ENCODE results near the gene RAB1B. TPM values are rescaled to one million over a fixed set of nuclear protein-coding genes. Genes with fewer than 3 reads are reported as not detected.
"Not testable (repeated sequence)": the region's sequence is repeated elsewhere in the genome, so short reads cannot be mapped to it uniquely, and the experiment has no call there.

Gene RAB1B
- polyA plus RNA-seq, 3 donors from 2014 or later: 22.9 to 33.2 (median 25.8) TPM

DNA sequence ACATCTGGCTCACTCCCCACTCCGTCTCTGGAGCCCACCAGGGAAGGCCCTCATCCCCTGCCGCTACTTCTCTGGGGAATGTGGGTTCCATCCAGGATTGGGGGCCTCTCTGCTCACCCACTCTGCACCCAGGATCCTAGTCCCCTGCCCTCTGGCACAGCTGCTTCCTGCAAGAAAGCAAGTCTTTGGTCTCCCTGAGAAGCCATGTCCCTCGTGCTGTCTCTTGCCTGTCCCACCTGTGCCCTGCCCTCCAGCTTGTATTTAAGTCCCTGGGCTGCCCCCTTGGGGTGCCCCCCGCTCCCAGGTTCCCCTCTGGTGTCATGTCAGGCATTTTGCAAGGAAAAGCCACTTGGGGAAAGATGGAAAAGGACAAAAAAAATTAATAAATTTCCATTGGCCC, 8.6 kb downstream of the RAB1B start:
- DNase-seq: peak in 1 of 3 donors; percentile 23
- H3K9me3 Mint-ChIP-seq: not testable (repeated sequence)
- peaks cover 21 to 43% (median 27%) of the 10 kb centered on the region in 3 donors for H3K36me3 Mint-ChIP-seq
- peaks cover 11 to 19% (median 17%) of the 10 kb centered on the region in 3 donors for H3K27me3 Mint-ChIP-seq (ENCODE audit: low read depth in 3 of 3)
- H3K27ac Mint-ChIP-seq: peak overlapping the region in 1 of 6 donors; percentile 50
- peak overlapping the region; percentile 48 to 58 (median 55) for H3K4me3 Mint-ChIP-seq
- peaks cover 40 to 59% of the 10 kb centered on the region in 2 donors for H3K4me1 Mint-ChIP-seq

DNA sequence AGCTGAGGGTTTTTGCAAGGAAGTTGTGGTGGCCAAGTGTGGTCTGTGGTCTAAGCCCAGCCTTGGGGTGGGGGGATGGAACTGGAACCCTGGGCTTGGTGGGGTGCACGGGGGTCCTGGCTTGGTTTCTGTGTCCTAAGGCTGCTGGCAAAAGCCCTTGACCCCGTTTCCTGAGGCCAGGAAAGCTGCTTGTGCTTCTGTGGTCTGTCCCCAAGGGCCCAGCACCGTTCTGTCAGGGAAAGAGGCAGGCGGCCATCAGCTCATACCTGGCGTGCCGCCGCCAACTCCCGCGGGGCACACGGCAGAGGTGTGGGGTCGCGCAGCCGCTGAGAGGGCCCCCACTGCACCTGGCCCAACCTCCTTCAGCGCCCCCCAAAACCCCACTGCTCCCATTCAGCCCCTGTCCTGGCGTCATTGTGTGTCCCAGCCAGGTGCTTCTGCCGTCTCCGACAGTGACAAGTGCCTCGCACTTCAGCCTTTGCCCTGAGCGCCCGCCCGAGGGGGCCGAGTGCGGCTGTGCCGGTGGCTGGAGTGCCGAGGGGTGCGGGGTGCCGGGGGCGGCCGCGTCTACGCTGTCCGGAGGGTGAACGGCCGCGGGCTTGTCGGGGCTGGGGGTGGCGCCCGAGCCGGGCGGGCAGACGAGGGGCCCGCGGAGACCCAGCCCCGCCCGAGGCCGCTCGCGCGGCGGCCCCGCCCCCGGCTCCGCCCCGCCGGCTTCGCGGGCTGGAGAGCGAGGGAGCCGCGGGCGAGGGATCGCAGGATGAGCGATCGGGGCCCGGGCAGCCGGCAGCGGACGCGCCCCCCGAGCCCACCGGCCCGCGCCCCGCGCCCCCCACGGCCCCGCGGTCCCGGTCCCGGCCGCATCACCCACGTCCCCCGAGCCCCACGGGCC, 9.3 kb downstream of the RAB1B start, which contains the start of gene CNIH2:
CNIH2 (plus strand) TSS at position 705 of the 892 bp plus-strand sequence. CDS start 282 bp downstream, outside the sequence.
- H3K27ac Mint-ChIP-seq: peak within 1 kb of the TSS in 4 of 6 donors; percentile 32 to 85 (median 73)
- H3K9me3 Mint-ChIP-seq: no peaks in the 10 kb centered on the region
- DNase-seq: peak; percentile 43 to 49 (median 47)
- H3K4me1 Mint-ChIP-seq: peaks cover 40 to 59% of the 10 kb centered on the region in 2 donors
- peaks cover 16 to 38% (median 22%) of the 10 kb centered on the region in 3 donors for H3K36me3 Mint-ChIP-seq
- H3K4me3 Mint-ChIP-seq: peak within 1 kb of the TSS; percentile 55 to 73 (median 63)
- peaks cover 15 to 24% (median 22%) of the 10 kb centered on the region in 3 donors for H3K27me3 Mint-ChIP-seq (ENCODE audit: low read depth in 3 of 3)

DNA sequence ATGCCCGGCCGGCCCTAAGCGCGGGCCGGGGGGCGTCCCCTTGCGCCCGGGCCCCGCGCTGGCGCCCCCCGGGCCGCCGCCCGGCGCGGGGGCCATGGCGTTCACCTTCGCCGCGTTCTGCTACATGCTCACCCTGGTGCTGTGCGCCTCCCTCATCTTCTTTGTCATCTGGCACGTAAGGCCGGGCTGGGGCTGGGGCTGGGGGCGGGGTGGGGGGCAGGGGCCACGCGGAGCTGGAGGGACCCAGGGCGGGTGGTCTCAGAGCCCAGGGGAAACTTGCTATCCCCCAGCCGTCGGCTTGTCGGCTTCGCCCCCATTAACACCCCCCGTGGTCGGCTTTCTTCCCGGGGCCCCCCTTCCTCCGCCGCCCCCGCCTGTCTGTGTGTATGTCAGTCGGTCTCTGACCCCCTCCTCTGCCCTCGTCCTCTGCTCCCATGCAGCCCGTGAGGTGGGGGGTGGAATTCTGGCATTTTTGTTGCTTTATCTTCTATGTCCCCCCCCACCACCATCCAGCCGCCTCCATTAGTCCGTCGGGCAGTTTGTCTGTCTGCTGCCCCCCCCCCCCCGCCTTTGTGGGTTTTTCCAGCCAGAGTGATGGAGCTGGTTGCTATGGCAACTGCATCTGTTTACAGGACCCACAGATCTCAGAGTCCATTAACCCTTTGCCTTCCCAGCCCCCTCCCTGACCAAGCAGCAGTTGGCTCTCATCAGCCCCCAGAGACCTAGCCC, 10.1 kb downstream of the RAB1B start:
- no peak for DNase-seq
- H3K9me3 Mint-ChIP-seq: no peaks in the 10 kb centered on the region
- peaks cover 37 to 56% of the 10 kb centered on the region in 2 donors for H3K4me1 Mint-ChIP-seq
- H3K27me3 Mint-ChIP-seq (ENCODE audit: low read depth in 3 of 3): peaks cover 16 to 28% (median 24%) of the 10 kb centered on the region in 3 donors
- H3K36me3 Mint-ChIP-seq: peaks cover 8 to 29% (median 14%) of the 10 kb centered on the region in 3 donors
- H3K4me3 Mint-ChIP-seq: peak overlapping the region; percentile 55 to 73 (median 63)
- peak overlapping the region in 4 of 6 donors; percentile 32 to 85 (median 73) for H3K27ac Mint-ChIP-seq

DNA sequence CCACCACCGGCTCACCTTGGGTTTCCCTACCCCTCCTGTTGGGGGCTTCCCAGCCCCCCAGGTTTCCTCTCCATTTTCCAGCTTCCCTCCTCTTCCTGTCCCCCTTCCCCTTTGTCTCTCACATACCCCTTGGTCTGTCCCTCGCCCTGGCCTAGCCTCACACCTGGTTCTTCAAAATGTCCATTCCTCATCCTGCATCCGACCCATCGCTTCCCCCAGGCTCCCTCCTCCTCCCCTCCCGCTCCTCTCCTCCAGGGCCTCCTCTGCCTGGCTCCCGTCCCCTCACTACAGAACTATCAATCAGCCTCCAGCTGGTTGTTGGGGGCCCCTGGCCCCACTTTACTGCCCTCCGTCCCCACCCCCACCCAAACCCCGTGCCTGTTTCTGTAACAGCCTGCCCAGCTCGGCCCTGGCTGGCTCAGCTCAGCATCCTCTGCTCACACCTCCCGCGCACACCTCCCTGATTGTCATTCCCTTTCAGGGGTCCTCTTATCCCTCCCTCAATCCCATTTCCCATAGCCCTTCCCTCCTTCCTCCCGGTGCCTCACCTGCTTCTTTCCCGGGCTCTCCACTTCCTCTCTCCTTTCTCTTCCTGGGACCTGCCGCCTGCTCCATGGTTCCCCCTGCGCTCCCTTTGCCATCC, 10.8 kb downstream of the RAB1B start:
- peaks cover 3 to 23% (median 8%) of the 10 kb centered on the region in 3 donors for H3K36me3 Mint-ChIP-seq
- peaks cover 30 to 49% of the 10 kb centered on the region in 2 donors for H3K4me1 Mint-ChIP-seq
- peak overlapping the region in 2 of 6 donors; percentile 49 to 85 for H3K27ac Mint-ChIP-seq
- no peaks in the 10 kb centered on the region for H3K9me3 Mint-ChIP-seq
- peaks cover 16 to 28% (median 24%) of the 10 kb centered on the region in 3 donors for H3K27me3 Mint-ChIP-seq (ENCODE audit: low read depth in 3 of 3)
- DNase-seq: no peak
- H3K4me3 Mint-ChIP-seq: peak overlapping the region in 4 of 5 donors; percentile 56 to 73 (median 64)

DNA sequence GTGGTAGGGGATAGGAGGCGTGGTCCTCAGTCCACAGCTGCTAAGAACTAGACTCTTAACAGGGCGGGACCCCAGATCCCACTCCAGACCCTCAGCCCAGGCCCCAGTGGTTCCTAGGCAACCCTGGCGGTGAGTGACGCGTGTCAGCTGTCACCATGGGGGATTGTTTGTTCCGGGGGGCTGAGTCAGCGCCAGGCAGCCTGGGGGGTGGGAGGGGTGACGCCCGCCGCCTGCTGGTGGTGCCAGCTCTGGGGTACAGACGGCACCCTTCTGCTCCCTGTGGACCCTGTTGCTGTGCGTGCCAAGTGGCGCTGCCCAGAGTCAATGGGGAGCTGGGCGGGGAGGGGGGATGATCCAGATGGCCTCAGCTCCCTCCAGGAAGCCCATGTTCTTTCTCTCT, 12.0 kb downstream of the RAB1B start:
- Mint-ChIP-seq H3K9me3 (no peaks in the 10 kb centered on the region), H3K27me3 (ENCODE audit: low read depth in 3 of 3) (peaks cover 13 to 28% (median 24%) of the 10 kb centered on the region in 3 donors), H3K27ac (peak overlapping the region in 1 of 6 donors; percentile 39), H3K4me3 (no peak overlapping the region), H3K4me1 (peaks cover 26 to 41% of the 10 kb centered on the region in 2 donors), H3K36me3 (peaks cover 0 to 13% (median 0%) of the 10 kb centered on the region in 3 donors)
- DNase-seq: no peak

DNA sequence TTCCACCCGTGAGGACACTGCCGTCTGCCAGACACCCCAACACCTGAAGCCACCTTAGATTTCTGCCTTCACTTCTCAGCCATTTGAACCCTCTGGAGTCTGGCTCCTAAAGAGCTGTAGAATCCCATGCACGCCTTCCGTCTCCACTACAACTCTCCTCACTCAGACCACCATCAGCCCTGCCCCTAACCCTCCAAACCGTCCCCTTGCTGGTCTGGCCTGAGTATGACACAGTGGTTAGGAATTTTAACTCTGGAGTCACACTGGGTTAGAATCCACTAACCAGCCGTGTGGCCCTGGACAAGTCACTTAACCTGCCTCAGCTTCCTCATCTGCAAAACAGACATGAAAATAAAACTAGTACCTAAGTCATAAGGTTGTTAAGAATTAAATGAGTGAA, 12.6 kb downstream of the RAB1B start:
- DNase-seq: no peak
- Mint-ChIP-seq H3K27me3 (ENCODE audit: low read depth in 3 of 3) (peaks cover 13 to 28% (median 24%) of the 10 kb centered on the region in 3 donors), H3K4me1 (peaks cover 26 to 39% of the 10 kb centered on the region in 2 donors), H3K36me3 (peaks cover 0 to 7% (median 0%) of the 10 kb centered on the region in 3 donors), H3K27ac (peak overlapping the region in 5 of 6 donors; percentile 31 to 57 (median 39)), H3K4me3 (peak overlapping the region in 1 of 5 donors; percentile 26), H3K9me3 (no peaks in the 10 kb centered on the region)

DNA sequence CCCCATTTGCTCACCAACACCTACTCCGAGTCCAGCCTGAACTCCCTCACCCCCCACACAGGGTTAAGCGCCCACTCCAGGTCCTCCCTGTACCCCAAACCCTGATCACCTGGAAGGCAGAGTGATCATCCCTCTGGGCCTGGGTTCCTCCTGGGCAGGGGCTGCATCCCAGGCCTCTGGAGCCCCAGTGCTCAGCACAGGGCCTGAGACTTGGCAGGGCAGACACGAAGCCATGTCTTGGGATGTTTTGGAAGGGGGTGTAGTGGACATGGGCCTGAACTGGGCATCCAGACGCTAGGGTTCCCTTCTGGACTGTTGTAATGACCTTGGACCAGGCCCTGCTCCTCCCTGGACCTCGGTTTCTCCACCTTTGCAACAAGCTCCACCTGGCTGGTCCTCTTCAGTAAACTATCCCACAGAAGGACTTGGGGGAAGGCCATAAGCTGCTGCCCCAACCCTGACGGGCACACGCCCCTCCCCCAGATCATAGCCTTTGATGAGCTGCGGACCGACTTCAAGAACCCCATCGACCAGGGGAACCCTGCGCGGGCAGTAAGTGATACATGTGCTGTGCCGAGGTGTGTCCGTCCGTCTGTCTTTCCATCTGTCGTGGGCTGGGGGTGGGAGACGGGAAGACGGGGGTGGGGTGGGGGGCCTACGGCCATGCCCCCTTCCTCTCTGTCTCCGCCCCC, 13.5 kb downstream of the RAB1B start:
- H3K27ac Mint-ChIP-seq: peak overlapping the region in 5 of 6 donors; percentile 39 to 87 (median 59)
- H3K9me3 Mint-ChIP-seq: no peaks in the 10 kb centered on the region
- no peak for DNase-seq
- peak overlapping the region in 4 of 5 donors; percentile 41 to 67 (median 60) for H3K4me3 Mint-ChIP-seq
- H3K4me1 Mint-ChIP-seq: peaks cover 18 to 37% of the 10 kb centered on the region in 2 donors
- peaks cover 13 to 28% (median 22%) of the 10 kb centered on the region in 3 donors for H3K27me3 Mint-ChIP-seq (ENCODE audit: low read depth in 3 of 3)
- H3K36me3 Mint-ChIP-seq: peaks cover 0 to 2% (median 0%) of the 10 kb centered on the region in 3 donors

DNA sequence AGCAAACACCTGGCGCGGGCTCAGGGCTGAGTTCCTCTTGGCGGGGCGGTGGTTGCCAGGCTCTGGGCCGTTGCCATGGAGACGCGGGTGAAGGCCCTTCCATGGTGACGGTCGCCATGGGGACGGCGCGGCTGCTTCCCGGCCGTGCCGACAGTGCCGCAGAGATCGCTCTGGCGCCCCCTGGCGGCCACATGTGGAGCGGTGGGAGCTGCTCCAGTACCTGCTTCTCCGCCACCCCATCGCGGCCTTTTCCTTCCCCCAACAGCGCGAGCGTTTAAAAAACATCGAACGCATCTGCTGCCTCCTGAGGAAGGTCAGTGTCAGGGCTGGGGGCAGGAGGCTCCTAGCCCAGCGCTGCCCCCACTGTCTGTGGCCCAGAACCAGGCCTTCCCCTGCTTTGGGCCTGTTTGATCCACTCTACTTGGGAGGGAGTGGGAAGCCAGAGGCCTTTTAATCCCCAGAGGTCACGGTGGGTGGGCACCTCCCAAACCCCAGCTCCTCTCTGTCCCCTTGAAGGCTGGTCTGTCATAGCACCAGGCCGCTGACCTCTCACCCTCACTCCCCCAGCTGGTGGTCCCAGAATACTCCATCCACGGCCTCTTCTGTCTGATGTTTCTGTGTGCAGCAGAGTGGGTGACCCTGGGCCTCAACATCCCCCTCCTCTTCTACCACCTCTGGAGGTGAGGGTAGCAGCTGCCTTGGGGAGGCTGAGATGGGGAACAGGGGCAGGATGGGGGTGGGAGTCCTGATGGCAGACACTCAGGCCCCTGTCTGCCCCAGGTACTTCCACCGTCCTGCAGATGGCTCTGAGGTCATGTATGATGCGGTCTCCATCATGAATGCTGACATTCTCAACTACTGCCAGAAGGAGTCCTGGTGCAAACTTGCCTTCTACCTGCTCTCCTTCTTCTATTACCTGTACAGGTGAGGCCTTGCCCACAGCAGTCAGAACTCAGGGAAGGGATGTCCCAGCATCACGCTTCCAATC, 14.3 kb downstream of the RAB1B start:
- peaks cover 10 to 28% (median 22%) of the 10 kb centered on the region in 3 donors for H3K27me3 Mint-ChIP-seq (ENCODE audit: low read depth in 3 of 3)
- peak overlapping the region in 4 of 5 donors; percentile 41 to 67 (median 60) for H3K4me3 Mint-ChIP-seq

DNA sequence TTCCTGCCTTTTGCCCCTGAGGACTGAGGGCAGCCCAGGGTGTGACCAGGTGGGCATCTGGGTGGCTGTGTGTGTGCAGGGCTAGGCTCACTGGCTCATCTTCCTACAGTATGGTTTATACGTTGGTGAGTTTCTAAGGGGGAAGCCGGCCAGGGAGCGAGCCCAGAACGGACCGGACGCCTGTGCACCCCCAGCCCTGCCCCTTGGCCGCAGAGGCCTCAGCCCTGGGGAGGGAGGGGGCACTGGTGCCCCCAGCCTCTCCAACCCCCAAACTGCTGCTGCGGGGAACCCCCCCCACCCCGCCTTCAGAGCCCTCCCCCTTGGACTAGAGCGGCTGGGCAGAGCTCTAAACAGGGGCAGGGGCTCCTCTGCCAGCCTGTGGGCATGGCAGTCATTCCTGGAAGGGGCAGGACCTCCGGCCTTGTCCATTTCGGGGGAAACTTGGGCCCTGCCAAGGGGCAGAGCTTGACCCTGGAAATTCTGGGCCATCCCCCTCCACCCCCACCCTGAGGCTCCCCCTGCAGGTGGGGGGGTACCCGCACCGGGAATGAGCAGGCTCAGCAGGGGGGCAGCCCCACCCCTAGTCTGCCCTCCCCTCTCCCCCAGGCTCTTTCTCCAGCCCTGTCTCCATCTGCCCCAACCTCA, 15.1 kb downstream of the RAB1B start:
- Mint-ChIP-seq H3K4me1 (peaks cover 24 to 40% of the 10 kb centered on the region in 2 donors), H3K9me3 (no peaks in the 10 kb centered on the region), H3K36me3 (no peaks in the 10 kb centered on the region), H3K27me3 (ENCODE audit: low read depth in 3 of 3) (peaks cover 10 to 27% (median 24%) of the 10 kb centered on the region in 3 donors), H3K27ac (peak overlapping the region in 1 of 6 donors; percentile 39), H3K4me3 (no peak overlapping the region)
- DNase-seq: no peak

More for the DNA sequence above, 14.3 kb downstream of the RAB1B start:
- Mint-ChIP-seq H3K9me3 (no peaks in the 10 kb centered on the region), H3K4me1 (peaks cover 19 to 34% of the 10 kb centered on the region in 2 donors), H3K27ac (peak overlapping the region in 5 of 6 donors; percentile 39 to 87 (median 59)), H3K36me3 (no peaks in the 10 kb centered on the region)
- DNase-seq: peak; percentile 96 to 97 (median 96)

DNA sequence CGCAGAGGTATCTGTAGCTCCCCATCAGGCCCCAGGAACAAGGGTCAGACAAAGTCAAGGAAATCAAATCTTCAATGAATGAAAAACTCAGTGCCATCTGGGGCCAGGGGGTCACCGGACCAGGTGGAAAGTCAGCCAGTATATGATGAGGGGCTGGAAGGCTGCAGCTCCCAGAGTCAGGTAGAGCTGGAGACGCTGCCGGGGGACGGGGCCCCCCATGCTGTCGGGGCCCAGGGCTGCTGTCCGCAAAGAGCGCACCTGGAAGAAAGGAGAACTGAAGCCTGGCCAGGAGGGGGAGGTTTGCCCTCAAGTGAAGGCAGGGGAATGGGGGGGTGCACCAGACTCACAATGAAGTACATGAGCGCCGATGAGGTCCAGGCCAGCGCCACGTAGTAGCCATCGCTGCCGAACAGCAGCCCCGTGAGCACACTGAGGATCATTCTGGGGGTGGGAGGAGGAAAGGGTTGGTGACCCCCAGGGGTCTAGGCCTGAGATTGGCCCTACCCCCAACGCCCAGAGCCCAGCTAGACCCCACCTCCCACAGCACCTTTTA, 16.2 kb downstream of the RAB1B start:
- peaks cover 12 to 27% (median 25%) of the 10 kb centered on the region in 3 donors for H3K27me3 Mint-ChIP-seq (ENCODE audit: low read depth in 3 of 3)
- H3K36me3 Mint-ChIP-seq: peaks cover 0 to 3% (median 0%) of the 10 kb centered on the region in 3 donors
- peaks cover 31 to 40% of the 10 kb centered on the region in 2 donors for H3K4me1 Mint-ChIP-seq
- H3K27ac Mint-ChIP-seq: peak overlapping the region in 1 of 6 donors; percentile 13
- DNase-seq: no peak
- H3K4me3 Mint-ChIP-seq: no peak overlapping the region
- H3K9me3 Mint-ChIP-seq: no peaks in the 10 kb centered on the region

Data from immature natural killer cell (primary cell).